H1 (cell line): ENCODE measurements around the gene MZT2A. TPM values are rescaled to one million over a fixed set of nuclear protein-coding genes. Genes with fewer than 3 reads are reported as not detected.
"Not testable (repeated sequence)": the region's sequence is repeated elsewhere in the genome, so short reads cannot be mapped to it uniquely, and the experiment has no call there.

Experiments
- CTCF ChIA-PET: fragments of 300-600 bp; sonication (Branson Sonifier 250); formaldehyde crosslinking; loops from one replicate; lab custom pipeline; 2021; ENCODE audit not compliant: partially characterized antibody; lab: Charles Lee
- POLR2A ChIA-PET: fragments of 300-600 bp; sonication (Branson Sonifier 250); formaldehyde crosslinking; loops from one replicate; lab custom pipeline; 2021; ENCODE audit warnings: inconsistent platforms; ENCODE audit not compliant: partially characterized antibody; lab: Charles Lee
- DNase-seq, 2 experiments: peaks; one replicate each; pipeline versions ENCODE4 v3.0.0 to v3.0.0-alpha.2; 2010 to 2022; ENCODE audit warnings: low spot score in 2 of 2, low read depth in 1 of 2, mixed read lengths in 1 of 2
- FAIRE-seq: peaks from 2 replicates; lab custom pipeline; 2011; peaks lifted over from hg19 to GRCh38; lab: Jason Lieb, UNC
- H2AFZ ChIP-seq: 2 replicates; pipeline ENCODE4 v1.8.1; 2012; ENCODE audit warnings: low read length, inconsistent platforms
- H2AK5ac ChIP-seq: 2 replicates; pipeline ENCODE4 v1.6.1; 2013; ENCODE audit warnings: low read depth, low read length
- H2BK120ac ChIP-seq: replicated peaks from 2 replicates; pipeline ENCODE3; 2013; ENCODE audit warnings: low read depth, low read length, inconsistent platforms
- H2BK12ac ChIP-seq: 2 replicates; pipeline ENCODE4 v1.6.1; 2013; ENCODE audit warnings: low read depth, low read length
- H2BK15ac ChIP-seq: 2 replicates; pipeline ENCODE4 v1.6.1; 2013; ENCODE audit warnings: low read length
- H2BK20ac ChIP-seq: 2 replicates; pipeline ENCODE4 v1.6.1; 2013; ENCODE audit warnings: low read length
- H2BK5ac ChIP-seq: 2 replicates; pipeline ENCODE4 v1.6.1; 2013; ENCODE audit warnings: low read depth, low read length
- H3K14ac ChIP-seq: 2 replicates; pipeline ENCODE4 v1.6.1; 2013; ENCODE audit warnings: inconsistent platforms; ENCODE audit not compliant: insufficient read length
- H3K18ac ChIP-seq: 2 replicates; pipeline ENCODE4 v1.6.1; 2013; ENCODE audit warnings: low read length; ENCODE audit errors: extremely low read depth
- H3K23ac ChIP-seq: 2 replicates; pipeline ENCODE4 v1.6.1; 2013; ENCODE audit warnings: inconsistent platforms; ENCODE audit not compliant: insufficient read length
- H3K23me2 ChIP-seq: 2 replicates; pipeline ENCODE4 v1.6.1; 2013; ENCODE audit warnings: low read depth, low read length
- H3K27ac ChIP-seq: 2 replicates; pipeline ENCODE4 v1.6.1; 2011; ENCODE audit warnings: low read depth, low read length, inconsistent platforms
- H3K27me3 ChIP-seq, 4 experiments: replicated peaks in 1 of 4; 1 replicate in 1 of 4; 2 replicates in 3 of 4; pipeline versions ENCODE4 v1.6.1 to v1.8.1; 2011 to 2013; ENCODE audit warnings: low read length in 3 of 4, mild to moderate bottlenecking in 3 of 4, inconsistent platforms in 2 of 4, mixed read lengths in 2 of 4, moderate library complexity in 1 of 4; ENCODE audit not compliant: control insufficient read depth in 3 of 4, insufficient read depth in 3 of 4; ENCODE audit errors: extremely low read depth in 1 of 4
- H3K36me3 ChIP-seq, 4 experiments: 2 replicates each; pipeline versions ENCODE4 v1.6.1 to v1.8.1; 2011 to 2013; ENCODE audit warnings: mild to moderate bottlenecking in 4 of 4, low read length in 3 of 4, moderate library complexity in 2 of 4, control low read depth in 1 of 4, inconsistent platforms in 1 of 4; ENCODE audit not compliant: insufficient read depth in 4 of 4, control insufficient read depth in 2 of 4
- H3K4ac ChIP-seq: replicated peaks from 2 replicates; pipeline ENCODE3; 2013; ENCODE audit warnings: low read length, low read depth, mixed read lengths, inconsistent platforms; ENCODE audit not compliant: insufficient read length
- H3K4me1 ChIP-seq, 4 experiments: replicated peaks in 1 of 4; 1 replicate in 1 of 4; 2 replicates in 3 of 4; pipeline versions ENCODE4 v1.6.1 to v1.8.1; 2011 to 2013; ENCODE audit warnings: low read length in 3 of 4, inconsistent platforms in 2 of 4, mixed read lengths in 1 of 4; ENCODE audit not compliant: insufficient read depth in 4 of 4, control insufficient read depth in 3 of 4
- H3K4me2 ChIP-seq, 2 experiments: 2 replicates each; pipeline versions ENCODE4 v1.6.1 to v1.8.1; 2011 to 2013; ENCODE audit warnings: low read depth in 2 of 2, low read length in 2 of 2, control low read depth in 1 of 2, inconsistent platforms in 1 of 2, mild to moderate bottlenecking in 1 of 2; ENCODE audit not compliant: insufficient read depth in 1 of 2
- H3K4me3 ChIP-seq, 4 experiments: fragments of 200-600, 300-600 bp in 1 of 4; sonication (generic), shearing (Covaris generic), sonication (Bioruptor Twin) in 1 of 4; 2 replicates each; pipeline versions ENCODE4 v1.5.1 to v1.8.1; 2011 to 2016; ENCODE audit warnings: low read length in 4 of 4, low read depth in 3 of 4, control low read depth in 2 of 4, inconsistent platforms in 2 of 4, mild to moderate bottlenecking in 2 of 4, mixed read lengths in 1 of 4, moderate library complexity in 1 of 4; ENCODE audit not compliant: insufficient read depth in 2 of 4; ENCODE audit errors: extremely low read depth in 1 of 4
- H3K56ac ChIP-seq: replicated peaks from 2 replicates; pipeline ENCODE3; 2013; ENCODE audit warnings: low read depth, mild to moderate bottlenecking, mixed read lengths, low read length, inconsistent platforms; ENCODE audit not compliant: insufficient read length
- H3K79me1 ChIP-seq: 2 replicates; pipeline ENCODE4 v1.6.1; 2013; ENCODE audit warnings: low read depth, low read length, control low read depth
- H3K79me2 ChIP-seq, 2 experiments: 2 replicates each; pipeline versions ENCODE4 v1.6.1 to v1.8.1; 2012 to 2013; ENCODE audit warnings: low read length in 2 of 2, mild to moderate bottlenecking in 2 of 2, inconsistent platforms in 1 of 2; ENCODE audit not compliant: insufficient read depth in 2 of 2, control insufficient read depth in 1 of 2
- H3K9ac ChIP-seq, 4 experiments: replicated peaks in 1 of 4; 1 replicate in 1 of 4; 2 replicates in 3 of 4; pipeline versions ENCODE4 v1.6.1 to v1.8.1; 2011 to 2013; ENCODE audit warnings: low read depth in 3 of 4, low read length in 3 of 4, control low read depth in 2 of 4, mild to moderate bottlenecking in 2 of 4, moderate library complexity in 2 of 4, inconsistent platforms in 1 of 4; ENCODE audit errors: extremely low read depth in 1 of 4
- H3K9me3 ChIP-seq, 2 experiments: 2 replicates each; pipeline versions ENCODE4 v1.6.1 to v1.8.1; 2012 to 2013; ENCODE audit warnings: mild to moderate bottlenecking in 2 of 2, moderate library complexity in 2 of 2, control low read depth in 1 of 2, inconsistent platforms in 1 of 2, low read depth in 1 of 2, low read length in 1 of 2, mixed read lengths in 1 of 2; ENCODE audit not compliant: insufficient read depth in 2 of 2
- H4K20me1 ChIP-seq, 2 experiments: replicated peaks in 1 of 2; 2 replicates each; pipeline versions ENCODE3 to v1.8.1; 2011 to 2013; ENCODE audit warnings: inconsistent platforms in 2 of 2, low read length in 2 of 2, mild to moderate bottlenecking in 1 of 2; ENCODE audit not compliant: insufficient read depth in 2 of 2, control insufficient read depth in 1 of 2
- H4K5ac ChIP-seq: 2 replicates; pipeline ENCODE4 v1.6.1; 2013; ENCODE audit warnings: low read length, low read depth, mixed read lengths, inconsistent platforms; ENCODE audit not compliant: insufficient read length
- H4K8ac ChIP-seq: 2 replicates; pipeline ENCODE4 v1.8.0; 2013; ENCODE audit warnings: mild to moderate bottlenecking, moderate library complexity, low read length, inconsistent platforms; ENCODE audit not compliant: insufficient read depth; ENCODE audit errors: extremely low read depth
- H4K91ac ChIP-seq: replicated peaks from 2 replicates; pipeline ENCODE3; 2013; ENCODE audit warnings: low read length, mixed read lengths, inconsistent platforms; ENCODE audit not compliant: insufficient read length
- WGBS, 2 experiments: shearing (Covaris generic) in 1 of 2; methylation state at CpG; one replicate each; pipeline versions ENCODE4 v1.1.6 to v1.1.7; 2013 to 2015; ENCODE audit warnings: low lambda C conversion rate in 2 of 2, mixed read lengths in 2 of 2, inconsistent platforms in 1 of 2, low coverage in 1 of 2, missing lambda C conversion rate in 1 of 2; ENCODE audit not compliant: insufficient replicate concordance in 2 of 2, insufficient coverage in 1 of 2, insufficient read length in 1 of 2; ENCODE audit errors: extremely low coverage in 1 of 2, missing lambda C conversion rate in 1 of 2; 5-methylcytosine and 5-hydroxymethylcytosine counted together
- polyA plus RNA-seq, 7 experiments: library from polyadenylated mRNA; depleted of rRNA in 3 of 7; stranded (reverse) in 5 of 7; unstranded in 2 of 7; fragments of >200 nt in 5 of 7; fragments of 200-250 nt in 2 of 7; gene quantifications; 1 replicate in 5 of 7; 2 replicates in 1 of 7; 4 replicates in 1 of 7; pipeline versions ENCODE4 v1.2.1 to v1.2.3, GENCODE V29; 2011 to 2013; ENCODE audit warnings: missing spikeins in 2 of 7, mixed read lengths in 2 of 7
- total RNA-seq: library from RNA; stranded (reverse); fragmentation: NEBNext Ultra II Directional; extraction: Animal tissue kit (Norgen Biotek cat#: 25700); gene quantifications from 2 replicates; pipeline ENCODE4 v1.2.1, GENCODE V29; 2021

Gene MZT2A
- total and polyA plus RNA-seq, 2 of the 8 experiments (the other 6 are each of a cell fraction or from before 2014, with no cell fraction given): 116 to 120 TPM

- not testable (repeated sequence) for H3K27me3 ChIP-seq, FAIRE-seq, H2BK20ac ChIP-seq, H2BK5ac ChIP-seq, H3K4me1 ChIP-seq, H4K91ac ChIP-seq, H3K79me2 ChIP-seq, H4K20me1 ChIP-seq, H3K9ac ChIP-seq, H3K36me3 ChIP-seq, H3K23me2 ChIP-seq, H3K4me2 ChIP-seq, H3K4ac ChIP-seq, H3K56ac ChIP-seq, H3K79me1 ChIP-seq, DNase-seq, H2BK15ac ChIP-seq, H3K23ac ChIP-seq, H3K9me3 ChIP-seq, H3K18ac ChIP-seq, H2BK12ac ChIP-seq, H2AK5ac ChIP-seq, H3K4me3 ChIP-seq, H4K5ac ChIP-seq, H3K27ac ChIP-seq, H4K8ac ChIP-seq, H2AFZ ChIP-seq, H3K14ac ChIP-seq, H2BK120ac ChIP-seq
- CTCF ChIA-PET: interaction anchor here (1.0 to 1.9 kb wide), 3 partner anchors 9 to 71 kb away, joined by 3 to 5 read pairs (median 4); no protein-coding TSS in a partner anchor
- 93% methylated on average over 24 of the region's 24 CpGs; no CpG with 5 or more reads in 1 of the 2 experiments for WGBS, 2 experiments
- POLR2A ChIA-PET: interaction anchor here (1.5 kb wide), 1 partner anchor 8 kb away, joined by 4 read pairs; the partner anchor contains the start of gene MZT2A
Measured at GRCh38 chr2:131483981-131484820, 8.0 kb downstream of the MZT2A start.
